Embryonic facial prominence (tissue), 1 donor: ENCODE measurements around the gene GALNT2.

Experiments used
- DNase-seq: peaks from one replicate; pipeline ENCODE4 v3.0.0-alpha.2; 2016; ENCODE audit errors: extremely low spot score

Gene GALNT2

DNA sequence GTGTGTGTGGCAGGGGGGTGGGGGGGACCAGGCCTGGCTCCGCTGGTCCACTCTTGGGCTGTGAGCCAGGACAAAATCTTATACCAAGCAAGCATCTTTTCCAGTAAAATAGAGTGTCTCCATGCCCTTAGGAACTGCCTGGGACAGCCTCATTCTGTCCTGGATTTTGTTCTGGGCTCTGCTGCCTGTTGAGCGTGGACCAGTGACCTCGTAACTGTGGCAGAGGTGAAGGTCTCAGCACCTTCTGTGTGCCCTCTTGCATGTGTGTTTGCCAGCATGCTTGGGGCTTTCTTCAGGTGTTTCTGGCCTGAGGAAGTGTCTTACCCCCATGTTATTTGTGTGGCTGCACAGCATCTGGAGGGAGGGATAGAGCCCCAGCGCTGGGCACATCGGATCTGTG lies 45.7 kb downstream of the GALNT2 start:
- no peak for DNase-seq

DNA sequence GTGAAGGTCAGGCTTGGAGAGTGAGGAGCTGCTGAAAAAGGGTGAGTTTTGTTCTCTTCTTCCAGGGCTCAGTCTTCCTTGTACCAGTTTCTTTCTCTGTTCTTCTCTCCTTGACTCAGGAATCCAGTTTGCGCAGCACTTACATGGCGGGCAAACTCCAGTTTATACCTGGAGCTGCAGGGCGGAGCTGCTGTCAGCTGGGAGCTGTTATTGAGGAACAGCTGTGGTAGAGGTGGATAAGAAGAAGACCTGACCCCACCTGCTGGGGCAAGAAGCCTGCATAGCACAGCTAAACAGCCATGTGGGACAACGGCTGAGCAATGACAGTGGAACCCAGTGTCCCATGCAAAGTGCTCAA lies 46.2 kb downstream of the GALNT2 start:
- no peak for DNase-seq

DNA sequence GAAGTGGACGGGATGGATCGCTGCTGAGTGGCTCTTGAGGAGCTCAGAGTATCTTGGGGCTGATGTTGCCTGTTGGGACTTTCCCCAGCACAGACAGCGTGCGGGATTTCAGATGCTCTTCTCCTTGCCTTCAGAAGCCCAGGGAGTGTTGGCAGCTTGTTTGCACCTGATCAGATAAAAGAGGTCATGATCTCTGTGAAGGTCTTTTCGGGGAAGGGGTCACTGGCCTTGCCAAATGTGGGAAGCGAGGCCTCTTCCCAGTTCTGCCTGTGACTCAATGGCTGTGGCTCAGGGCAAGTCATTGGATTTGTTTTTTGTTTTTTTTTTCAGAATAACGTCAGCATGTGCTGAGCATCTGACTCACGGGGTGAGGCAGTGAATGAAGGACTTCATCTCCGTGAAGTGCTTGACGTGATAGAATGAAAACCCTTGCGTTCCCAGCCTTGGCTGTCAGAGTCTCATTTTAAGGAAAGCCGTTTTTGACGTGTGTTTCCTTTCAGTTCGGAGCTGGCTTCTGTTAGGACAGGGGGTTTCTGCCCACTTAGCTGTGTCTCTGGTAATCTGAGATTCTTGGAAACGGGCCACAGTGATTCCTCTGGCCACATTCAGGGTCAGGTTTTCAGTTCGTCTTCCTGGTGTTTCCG lies 46.7 kb downstream of the GALNT2 start:
- DNase-seq: no peak

DNA sequence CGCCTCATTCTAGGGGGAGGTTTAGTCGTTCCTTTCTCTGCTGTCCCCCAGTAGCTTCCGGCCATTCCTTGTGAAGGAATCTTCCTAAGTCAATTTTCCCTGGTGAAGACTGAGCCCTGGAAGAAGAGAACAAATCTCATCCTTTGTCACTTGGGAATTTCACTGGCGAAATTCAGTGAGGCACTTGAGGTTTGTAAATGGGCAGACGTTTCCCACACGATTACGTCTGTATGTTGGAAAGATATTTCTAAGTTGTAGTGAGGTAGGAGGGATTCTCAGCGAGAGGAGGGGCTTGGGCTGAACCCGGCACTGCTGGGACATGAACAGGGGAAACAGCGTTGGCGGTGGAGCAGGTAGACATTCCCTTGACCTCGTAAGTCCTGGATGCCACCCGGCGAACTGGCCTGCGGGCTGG lies 47.2 kb downstream of the GALNT2 start:
- DNase-seq: no peak

- DNase-seq: no peak
These were observed 50.7 kb downstream of the GALNT2 start for GRCh38 chr1:230117694-230118093.

DNA sequence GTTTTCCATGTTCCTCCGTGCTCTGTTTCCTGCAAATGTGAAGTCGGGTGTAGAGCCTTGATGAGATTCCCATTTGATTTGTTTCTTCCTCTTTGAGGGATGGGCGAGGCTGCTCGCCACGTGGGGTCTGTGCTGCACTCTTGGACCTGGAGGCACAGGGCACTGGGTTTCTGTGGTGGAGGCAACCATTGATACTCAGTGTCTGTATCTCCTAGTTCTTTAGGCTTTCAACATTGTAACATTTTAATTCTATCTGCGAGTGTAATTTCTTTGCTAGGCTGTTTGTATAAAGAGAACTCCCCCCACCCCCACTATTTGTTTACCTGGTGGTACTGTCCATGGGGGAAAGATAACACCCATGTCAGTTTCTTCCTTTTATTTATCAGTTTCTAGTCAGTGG lies 52.3 kb downstream of the GALNT2 start:
- DNase-seq: no peak

DNA sequence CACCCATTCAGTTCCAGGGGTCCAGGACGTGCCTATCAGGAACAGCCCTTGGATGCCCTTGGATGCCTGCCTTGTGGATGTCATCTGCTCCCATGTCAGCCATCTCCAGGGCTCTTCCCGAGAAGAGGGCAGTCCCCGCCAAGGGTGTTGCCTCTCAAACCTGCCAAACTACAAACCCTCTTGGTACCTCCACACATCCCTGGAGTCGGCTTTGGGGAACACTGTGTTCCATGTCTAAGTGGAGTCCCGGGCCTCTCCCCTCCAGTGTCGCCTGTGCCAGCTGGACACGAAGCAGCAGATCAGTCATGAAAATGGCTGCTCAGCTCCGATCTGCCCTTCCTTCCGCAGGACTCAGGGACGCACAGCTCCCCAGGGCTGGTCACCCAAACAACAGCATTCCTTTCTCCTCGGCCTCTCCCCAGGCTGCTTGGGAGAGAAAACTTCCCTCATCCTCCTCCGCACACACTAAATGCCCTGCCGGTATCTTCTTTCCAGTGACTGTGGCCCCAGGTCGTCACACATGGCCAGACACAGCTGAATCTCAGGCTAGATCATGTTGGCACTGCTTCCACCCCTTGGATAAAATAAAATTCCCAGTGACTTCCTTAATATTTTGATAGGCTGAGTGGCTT lies 53.4 kb downstream of the GALNT2 start:
- DNase-seq: no peak

GRCh38 chr1:230120921-230121381 lies 53.9 kb downstream of the GALNT2 start:
- DNase-seq: no peak

- DNase-seq: no peak
These were observed 54.9 kb downstream of the GALNT2 start for GRCh38 chr1:230121950-230122349.

DNA sequence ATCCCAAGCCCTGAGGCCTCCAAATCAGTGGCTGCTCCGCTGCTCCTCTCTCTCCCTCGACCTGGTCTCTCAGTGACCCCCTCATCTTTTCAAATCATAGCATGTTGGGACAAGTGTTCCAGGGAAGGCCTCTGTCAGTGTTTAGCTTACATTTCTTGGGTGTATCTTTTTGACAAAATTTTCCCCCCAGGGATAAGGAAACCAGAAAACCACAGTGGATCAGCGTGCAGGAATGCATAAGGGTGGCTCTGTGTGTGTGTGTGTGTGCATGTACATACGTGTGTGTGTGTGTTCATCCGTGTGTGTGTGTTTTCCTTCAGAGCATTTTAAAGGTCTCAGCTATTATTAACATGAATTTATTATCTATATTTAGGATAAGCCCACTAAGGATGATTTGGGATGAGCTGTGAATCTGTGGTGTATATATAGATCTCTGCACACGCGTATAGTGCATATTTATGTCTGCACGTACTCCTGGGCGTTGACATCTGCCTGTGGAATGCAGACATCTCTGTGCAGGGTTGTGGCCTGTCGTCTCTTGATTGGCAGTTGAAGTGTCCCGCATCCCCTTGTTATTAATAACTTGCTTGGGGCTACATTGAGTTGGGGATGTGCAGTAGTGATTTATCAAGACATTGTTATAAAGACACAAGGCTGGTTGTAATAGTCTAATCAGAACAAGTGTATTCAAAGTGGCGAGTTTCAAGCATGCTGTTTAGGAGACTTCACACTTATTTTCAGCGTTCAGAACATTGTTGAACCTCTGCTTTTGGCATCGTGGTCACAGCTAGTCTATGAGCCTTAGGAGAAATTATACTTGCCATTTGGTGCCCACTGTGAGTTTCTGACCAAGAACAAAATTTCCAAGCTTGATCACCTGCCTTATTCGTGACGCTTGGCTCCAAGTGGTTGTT lies 55.6 kb downstream of the GALNT2 start:
- no peak for DNase-seq

DNA sequence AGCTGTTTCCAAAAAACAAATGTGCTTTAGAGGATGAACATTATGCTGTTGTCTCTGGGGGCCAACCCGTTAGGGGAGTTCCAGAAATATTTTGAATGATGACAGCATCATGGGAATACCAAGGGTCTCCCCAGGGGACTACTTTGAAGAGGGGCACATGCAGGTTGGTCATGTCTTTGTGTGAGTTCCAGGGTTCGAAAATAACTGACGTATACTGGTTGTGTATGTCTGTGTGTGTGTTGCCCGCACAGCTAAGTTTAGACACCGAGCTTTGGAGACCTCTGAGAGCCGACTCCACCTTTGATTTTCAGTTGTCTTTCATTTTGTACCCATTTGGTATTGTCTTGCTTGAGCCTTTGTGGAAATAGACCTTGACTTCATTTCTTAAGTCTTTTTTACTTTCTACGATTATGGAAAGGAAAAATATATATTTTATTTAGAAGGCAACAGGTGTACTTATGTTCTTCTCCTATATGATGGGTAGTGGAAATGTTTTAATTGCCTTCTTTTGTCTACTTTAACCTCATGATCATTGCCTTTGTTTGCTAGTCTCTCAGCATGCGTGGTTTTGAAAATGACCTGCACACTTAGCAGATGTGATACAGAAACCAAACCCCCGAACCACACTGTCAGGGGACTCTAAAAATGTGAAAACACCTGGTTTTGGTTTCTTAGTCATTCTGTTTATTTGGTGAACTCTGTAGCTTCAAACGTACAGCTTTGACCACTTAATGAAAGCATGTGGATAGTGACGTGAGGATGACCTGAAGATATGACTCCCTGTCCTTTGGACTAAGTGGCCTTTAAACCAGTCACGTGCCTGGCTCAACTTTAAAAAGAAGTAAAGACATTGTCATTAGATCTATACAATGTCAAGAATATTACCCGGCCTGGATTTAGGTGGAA lies 56.5 kb downstream of the GALNT2 start:
- DNase-seq: no peak

DNA sequence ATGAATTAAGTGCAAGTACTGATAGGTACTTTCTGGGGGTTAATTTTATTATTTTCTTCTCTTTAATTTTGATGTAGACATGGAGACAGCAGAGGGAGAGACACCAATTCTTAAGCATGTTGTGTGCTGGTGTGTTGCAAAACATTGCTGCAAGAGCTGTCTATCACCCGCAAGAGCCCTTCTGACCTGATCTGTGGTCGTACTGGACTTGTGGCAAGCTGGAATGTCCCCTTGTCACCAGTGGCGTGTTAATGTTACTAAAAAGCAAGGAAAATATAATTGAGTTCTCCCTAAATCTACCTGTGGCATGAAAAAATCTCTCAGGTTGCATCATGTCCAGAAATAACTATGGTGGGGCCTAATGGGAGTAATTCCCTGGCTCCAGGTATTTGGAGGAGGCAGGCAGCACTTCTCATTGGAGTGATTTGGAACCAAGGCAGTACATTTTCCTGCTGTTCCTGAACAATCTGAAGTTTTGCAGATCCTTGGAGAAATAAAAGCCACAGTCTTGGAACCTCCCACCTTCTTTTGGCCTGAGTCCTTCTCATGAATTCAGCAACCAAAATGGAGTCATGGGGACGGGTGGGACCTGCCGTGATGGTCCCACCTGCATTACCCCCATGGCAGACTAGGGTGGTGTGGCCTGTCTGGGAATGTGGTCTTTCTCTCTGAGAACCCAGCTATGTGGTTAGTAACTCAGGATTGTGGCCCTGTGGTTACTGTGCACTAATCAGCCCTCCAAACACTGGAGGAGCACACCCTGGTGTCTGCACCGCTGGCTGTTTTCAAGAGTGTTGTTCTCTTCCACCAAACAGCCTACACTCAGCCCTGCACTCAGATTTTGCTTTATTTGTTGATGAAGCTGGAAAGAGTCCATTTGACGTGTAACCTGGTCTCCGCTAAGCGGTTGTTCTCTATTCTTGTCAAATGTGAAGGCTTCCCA lies 57.4 kb downstream of the GALNT2 start:
- DNase-seq: no peak

GRCh38 chr1:230125141-230125540 lies 58.1 kb downstream of the GALNT2 start:
- DNase-seq: no peak

DNA sequence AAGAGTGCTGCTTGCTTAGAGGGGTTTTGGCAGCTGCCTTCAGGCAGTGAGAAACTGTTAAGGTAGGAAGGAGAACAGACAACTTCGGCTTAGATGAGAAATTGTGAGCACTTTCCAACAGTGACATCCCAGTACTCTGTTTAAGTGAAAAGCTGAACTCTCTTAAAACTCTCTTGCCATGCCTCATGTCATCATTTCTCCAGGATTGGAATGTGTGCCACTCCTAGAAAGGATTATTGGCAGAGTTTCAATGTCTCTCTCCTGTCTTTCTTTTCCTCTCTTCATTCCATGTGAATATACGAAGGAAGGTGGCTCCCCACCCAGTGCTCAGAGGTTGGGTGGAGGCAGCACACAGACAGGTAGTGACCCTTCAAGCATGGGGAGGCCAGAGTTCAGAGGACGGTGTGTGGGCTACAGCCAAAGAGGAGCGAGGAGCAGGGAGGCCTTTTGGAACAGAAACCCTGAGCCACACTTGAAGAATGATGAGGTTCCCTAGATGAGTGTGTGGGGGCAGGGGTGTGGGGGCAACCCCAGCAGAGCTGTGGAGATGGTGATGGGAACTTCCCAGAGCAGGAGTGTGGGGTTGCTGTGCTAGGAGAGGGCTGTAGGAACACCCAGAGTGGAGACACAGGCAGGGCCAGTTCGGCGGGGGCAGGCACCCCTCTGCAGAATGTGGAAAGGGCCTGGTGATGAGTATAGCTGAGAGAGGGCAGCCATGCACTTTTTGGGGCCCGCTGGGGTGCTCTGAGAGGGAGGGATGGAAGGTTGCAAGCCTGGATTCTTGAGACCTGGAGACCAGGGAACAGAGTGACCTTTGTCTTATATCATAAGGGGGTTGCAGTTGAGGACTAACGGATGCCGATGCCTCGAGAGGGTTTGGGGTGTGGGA lies 58.8 kb downstream of the GALNT2 start:
- no peak for DNase-seq

- no peak for DNase-seq
These were observed 59.6 kb downstream of the GALNT2 start for GRCh38 chr1:230126529-230127104.

DNA sequence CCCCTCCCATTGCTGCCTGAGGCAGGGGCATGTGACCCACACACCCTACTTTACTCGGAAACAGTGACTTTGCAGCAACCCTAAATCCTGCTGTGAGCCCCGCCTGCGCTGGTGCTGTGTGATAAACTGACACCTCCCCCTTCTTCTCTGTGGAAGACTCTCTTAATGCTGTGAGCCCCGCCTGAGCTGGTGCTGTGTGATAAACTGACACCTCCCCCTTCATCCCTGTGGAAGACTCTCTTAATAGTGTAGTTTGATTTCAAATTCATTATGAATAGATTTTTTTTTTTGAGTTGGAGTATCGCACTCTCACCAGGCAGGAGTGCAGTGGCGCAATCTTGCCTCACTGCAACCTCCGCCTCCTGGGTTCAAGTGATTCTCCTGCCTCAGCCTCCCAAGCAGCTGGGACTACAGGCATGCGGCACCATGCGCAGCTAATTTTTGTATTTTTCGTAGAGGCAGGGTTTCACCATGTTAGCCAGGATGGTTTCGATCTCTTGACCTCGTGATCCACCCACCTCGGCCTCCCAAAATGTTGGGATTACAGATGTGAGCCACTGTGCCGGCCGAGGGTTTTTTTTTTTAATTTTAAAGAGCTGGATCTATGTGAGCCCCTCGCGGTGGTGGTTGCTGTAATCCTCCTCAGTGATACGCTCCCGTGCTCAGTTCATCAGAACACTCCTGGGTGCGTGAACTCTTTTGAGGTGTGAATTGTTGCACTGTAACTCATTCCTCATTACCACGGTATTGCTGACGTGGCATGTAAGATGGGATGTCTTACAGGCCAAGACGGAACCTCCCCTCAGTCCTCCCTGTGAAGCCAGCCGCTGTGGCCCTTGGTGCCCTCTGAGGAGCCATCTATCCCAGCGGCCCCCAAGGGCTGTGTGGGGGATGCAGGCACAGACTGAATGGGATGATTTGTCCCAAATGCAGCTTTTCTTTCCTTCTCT lies 60.3 kb downstream of the GALNT2 start:
- DNase-seq: no peak

DNA sequence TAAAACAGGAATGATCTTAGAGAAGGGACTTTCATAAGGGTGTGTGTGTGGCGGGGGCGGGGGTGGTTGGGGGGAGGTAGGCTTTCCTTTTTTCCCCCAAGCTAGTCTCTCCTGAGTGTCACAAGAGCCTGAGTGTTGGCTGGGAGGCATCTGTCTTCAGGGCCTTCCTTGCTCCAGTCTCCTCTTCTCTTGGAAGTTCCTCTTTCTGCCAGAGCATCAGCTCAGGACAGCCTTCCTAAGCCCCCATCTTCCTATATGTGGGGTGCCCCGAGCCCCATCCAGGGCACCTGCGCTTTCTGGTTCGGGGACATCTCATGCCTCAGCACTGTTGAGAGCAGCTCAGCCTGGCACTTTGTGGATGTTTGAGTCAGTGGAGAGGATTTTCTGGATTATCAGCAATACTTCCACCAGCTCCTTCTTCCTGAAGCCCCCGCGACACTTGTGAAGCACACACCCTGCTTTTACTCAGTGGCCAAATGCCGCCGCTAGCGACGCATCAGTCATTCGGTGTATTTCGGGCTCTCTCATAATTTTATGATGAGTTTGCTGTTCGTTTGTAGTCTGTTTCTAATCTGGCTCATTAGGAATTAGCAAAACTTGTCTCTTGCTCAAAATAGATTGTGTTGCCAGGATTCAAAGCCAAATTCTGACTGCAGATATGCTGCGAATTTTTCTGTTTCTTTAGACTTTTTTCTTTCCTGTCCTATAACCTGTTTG lies 61.7 kb downstream of the GALNT2 start:
- DNase-seq: no peak
